ENCODE data around the gene TALDO1.

The TALDO1 gene

DNA sequence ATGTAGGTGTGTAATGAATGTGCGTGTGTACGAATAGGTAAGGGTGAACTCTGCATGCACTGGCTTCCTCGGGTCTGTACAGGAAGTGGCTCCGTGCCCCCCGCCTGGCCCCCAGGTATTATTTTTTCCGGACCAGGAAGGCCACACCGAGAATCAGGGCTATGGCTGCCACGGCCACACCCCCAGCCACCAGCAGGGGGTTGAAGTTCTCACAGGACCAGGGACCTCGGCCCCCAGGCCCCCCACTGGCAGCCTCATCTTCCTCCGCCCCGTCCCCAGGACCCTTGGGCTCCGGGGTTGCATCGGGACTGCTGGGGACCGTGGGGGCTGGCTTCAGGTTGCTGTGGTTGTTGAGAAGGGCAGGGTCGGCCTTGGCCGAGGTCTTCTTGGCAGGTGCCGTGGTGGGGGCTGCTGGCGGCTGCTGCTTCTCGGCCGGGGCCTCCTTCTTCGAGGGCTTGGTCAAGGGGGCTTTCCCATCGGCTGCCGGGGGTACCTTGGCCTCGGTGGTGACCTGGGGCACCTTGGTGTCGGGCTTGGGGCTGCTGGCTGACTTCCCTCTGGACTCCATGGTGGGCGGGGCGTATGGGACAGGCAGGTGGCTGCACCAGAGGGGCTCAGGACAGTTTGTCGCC, 40.9 kb downstream of the TALDO1 start:
- DNase-seq (ENCODE audit: low spot score) = no peak

GRCh38 chr11:788953-789940, 42.0 kb downstream of the TALDO1 start:
- no peak for DNase-seq (ENCODE audit: low spot score)

- DNase-seq (ENCODE audit: low spot score) = no peak
Measured at GRCh38 chr11:789943-790342, 42.7 kb downstream of the TALDO1 start, which contains the start of gene CEND1. Gene CEND1 (minus strand): TSS chr11:790090. CDS start chr11:788576, 1,514 bp downstream.

DNA sequence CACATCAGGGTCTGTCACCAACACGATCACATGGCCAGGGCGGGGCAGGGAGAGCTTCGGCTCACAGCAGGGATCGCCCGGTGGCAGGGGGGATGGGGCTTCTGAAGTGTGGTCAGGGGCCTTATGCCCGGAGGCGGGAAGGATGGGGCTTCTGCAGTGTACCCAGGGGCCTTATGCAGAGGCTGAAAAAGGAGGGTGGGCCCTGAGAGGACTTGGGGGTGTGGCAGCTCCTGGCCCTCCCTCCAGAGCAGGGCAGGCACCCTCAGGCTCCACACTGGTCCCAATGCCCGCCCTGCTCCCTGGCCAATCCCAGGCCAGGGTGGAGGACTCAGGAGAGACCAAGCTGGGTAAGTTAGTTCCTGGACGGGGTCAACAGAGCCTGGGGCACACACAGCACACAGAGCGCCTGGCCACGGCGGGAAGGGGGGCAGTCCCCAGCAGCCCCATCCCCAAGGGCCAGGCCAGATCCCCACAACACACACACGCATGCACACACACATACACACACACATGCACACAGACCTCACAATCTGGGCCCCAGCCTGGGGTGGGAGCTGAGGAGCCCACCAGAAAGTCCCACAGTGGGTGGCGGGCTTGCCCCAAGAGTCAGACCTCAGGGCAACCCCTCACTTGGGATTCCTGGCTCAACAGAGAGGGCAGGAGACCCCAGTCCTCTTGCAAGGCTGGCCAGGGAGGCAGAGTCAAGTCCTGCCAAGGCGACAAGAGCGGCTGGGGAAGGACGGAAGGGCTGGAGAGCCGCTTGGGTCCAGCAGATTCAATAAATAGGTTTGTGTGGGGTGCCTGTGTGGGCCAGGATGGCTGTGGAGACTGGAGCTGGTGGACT, 43.7 kb downstream of the TALDO1 start:
- DNase-seq (ENCODE audit: low spot score) = no peak

GRCh38 chr11:791658-792534, 44.6 kb downstream of the TALDO1 start:
- DNase-seq (ENCODE audit: low spot score) = no peak

- DNase-seq (ENCODE audit: low spot score) = no peak
Measured at GRCh38 chr11:792535-792821, 45.2 kb downstream of the TALDO1 start.

GRCh38 chr11:792873-793272, 45.6 kb downstream of the TALDO1 start:
- DNase-seq (ENCODE audit: low spot score) = no peak

GRCh38 chr11:793556-793955, 46.3 kb downstream of the TALDO1 start:
- no peak for DNase-seq (ENCODE audit: low spot score)

DNA sequence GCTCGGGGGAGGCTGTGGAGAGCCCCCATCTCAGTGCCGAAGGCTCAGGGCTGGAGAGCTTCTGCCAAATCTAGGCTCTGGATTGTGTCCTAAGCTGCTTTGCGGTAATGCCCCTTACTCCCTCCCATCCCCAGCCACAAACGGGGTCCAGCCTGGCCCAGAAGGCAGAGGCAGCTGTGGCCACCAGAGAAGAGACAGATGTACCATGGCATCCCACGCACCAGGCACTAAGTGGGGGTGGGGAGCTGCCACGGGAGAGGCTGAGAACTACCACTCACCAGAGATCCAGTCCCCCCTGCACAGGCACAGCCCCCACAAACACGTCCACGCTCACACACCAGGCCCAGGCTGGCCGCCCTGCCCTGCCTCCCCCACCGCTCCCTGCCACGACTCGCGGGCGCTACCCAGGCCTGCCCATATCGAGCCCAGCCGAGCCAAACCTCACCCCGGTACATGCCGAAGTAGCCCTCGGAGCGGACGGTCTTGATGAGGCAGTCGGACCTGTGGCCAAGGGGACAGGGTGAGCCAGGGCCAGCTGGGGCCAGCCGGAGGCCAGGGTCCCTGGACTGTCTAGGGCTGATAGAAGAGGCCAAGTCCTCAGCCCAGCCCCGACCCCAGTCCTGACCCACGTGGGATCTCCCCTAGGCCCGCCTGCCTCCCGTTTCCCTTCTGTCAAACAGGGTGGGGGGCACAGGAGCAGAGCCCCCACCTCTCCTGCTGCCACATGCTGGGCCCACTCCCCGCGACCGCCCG, 46.9 kb downstream of the TALDO1 start:
- DNase-seq (ENCODE audit: low spot score) = no peak

DNA sequence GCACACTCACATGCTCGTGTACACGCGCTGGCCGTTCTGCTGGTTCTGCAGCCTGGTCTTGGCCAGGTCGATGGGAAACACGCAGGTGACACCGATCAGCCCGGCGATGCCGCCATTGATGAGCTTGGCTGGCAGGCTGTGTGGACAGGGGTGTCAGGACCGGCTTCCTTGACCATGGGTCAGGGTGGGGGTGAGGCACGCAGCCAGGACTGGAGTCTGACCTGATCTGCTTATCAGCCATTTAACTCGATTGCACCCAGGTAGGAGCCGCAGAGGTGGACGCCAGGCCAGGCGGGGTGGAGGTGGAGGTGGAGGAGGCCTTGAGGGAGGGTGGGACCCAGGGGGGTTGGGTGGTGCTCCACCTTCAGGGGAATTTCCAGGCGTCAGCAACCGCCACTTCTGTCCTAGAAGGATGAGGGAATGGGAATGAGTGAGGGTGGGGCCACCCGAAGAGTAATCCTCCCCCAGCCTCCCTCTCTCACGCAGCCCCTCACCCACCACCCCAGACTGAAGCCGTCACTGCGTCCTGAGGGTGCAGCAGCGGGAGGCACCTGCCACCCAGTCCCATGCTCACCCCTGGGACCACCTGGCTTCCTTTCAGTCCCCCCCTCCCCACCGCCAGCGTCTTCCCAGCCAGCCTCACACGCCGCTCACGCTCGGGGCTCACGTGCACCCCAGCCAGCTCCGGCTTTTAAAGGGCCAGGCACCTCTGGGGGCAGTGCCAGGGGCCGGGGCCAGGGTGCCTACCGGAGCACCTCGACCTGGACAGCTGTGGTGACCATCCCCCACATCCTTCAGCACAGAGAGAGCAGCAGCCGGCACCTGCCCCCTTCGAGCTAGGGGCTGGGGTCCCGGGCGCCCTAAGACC, 47.7 kb downstream of the TALDO1 start:
- DNase-seq (ENCODE audit: low spot score) = no peak

- DNase-seq (ENCODE audit: low spot score) = peak; percentile 89
Measured at GRCh38 chr11:795634-796564, 48.6 kb downstream of the TALDO1 start.

DNA sequence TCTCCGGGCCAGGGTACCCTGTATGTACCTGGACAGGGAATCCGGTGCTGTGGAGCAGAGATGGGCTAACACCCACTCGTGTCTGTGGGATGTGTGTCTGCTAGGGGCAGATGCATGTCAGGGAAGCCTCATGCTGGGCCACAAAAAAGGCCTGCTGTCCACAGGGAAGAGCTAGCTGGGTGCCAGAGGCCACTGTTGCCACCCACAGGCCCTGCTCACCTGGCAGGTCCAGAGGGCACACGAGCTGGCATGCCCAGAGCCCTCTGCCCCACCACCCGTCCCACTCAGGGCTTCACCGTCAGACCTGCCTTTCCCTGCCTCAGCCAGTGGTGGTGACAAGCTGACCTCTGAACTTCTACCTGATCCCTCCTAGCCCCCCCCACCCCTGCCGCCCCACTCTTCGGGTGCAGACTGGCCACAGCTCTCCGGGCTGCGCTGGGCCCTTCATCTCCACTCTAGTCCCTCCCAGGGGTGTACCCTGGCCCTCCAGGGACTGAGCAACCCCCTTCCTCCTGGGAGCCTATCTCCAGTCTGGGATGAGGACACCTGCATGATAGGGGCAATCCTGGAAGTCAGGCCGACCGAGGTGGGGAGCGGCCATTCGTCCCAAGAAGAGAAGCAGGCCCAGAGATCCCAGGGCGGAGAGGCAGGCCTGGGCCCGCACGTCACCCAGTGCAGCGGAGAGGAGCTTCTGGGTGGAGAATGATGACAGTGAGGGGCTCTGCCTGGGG, 49.5 kb downstream of the TALDO1 start:
- no peak for DNase-seq (ENCODE audit: low spot score)

DNA sequence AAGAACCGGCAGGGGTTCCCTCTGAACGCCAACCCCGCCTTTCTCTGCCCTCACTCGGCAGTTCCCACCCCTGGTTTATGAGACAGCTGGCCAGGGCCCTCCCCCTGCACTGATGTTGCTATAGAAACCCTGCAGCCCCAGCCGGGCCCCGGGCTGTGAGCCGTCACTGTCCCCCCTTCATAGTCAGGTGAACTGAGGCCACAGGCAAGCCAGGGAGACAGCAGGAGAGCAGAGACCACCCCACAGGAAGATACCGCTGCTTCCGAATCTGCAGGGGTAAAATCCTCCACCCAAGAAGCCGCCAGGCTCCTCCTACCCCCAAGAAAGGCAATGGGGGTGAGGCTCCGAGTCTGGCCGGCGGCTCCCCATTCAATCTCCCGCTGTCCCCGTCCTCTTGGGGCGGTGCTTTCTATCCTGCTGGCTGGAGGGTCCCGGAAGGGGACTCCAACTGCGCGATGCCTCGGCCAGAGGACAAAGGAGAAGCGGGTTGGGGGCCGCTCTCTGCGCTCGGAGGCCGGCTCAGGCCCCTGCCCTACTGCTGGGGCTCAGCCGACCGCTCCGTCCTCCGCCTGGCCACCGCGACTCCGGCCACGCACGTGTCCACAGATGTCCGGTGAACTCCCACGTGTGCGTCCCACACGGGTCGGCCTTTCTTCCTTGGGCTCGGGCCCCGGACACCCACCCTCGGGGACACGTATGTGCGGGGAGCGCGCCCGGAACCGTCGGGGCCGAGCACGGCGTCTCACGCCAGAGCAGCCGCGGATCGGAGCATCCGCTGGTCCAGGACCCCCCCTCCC, 50.2 kb downstream of the TALDO1 start:
- DNase-seq (ENCODE audit: low spot score) = peak; percentile 92

DNA sequence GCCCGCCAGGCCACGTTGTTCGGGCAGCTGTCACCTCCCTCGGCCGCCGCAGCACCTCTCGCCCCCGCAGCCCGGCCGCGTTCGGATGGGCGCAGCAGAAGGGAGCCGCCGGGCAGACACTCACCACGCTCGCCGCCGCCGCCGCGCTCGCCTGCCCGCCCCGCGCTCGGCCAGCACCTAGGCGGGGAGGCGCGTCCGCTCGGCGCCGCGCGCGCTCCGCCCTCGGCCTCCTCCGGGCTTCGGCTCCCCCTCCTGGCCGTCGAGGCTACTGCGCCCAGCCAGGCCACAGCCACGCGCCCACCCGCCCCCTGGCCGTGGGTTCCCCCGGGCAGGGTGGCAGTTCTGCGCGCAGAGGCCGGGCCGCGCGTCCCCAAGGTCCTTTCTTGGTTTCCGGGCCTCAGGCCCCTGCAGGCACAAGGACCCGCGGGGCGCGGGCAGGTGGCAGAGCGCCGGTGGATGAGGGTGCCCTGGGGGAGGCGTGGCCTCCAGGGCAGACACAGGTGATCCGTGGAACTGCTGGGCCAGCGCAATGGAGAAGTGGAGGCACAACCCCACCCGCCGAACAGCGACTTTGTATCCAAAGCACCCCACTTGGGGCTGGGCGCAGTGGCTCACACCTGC, 50.9 kb downstream of the TALDO1 start, which contains the start of gene SLC25A22:
Gene SLC25A22, minus strand, starts transcription at position 189 of the 621 bp plus-strand sequence. CDS start 3,275 bp downstream, outside the sequence.
- peak; percentile 90 for DNase-seq (ENCODE audit: low spot score)

DNA sequence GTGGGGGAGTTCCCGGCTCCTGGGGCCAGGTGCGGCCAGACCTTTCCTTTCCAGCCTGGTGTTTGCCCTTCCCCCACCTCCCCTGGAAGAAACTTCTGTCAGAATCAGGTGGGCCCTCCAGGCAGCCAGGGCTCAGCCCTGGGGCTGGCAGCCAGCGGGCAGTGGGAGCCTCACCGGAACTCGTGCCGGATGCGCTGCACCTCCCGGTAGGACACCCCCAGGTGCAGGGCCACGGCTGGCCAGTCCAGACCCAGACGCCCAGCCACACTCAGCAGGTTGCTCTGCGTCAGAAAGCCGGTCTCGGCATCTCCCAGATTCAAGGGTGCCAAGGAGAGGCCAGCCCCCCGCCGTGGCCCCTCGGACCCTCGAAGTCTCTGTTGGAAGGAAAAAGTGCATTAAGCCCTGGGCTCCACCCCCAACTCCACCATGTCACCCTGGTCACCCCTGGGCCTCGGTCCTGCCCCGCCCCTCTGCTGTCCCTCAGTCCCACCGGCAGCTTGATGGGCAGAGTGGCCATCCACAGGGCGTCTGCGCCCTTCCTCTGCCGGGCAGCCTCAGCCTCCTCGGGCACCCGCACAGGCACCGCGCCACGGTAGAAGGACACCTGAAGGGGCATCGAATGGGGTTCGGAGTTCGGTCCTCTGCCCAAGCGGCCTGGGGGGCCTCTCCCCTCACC, 52.5 kb downstream of the TALDO1 start:
- DNase-seq (ENCODE audit: low spot score) = no peak

- no peak for DNase-seq (ENCODE audit: low spot score)
Measured at GRCh38 chr11:800473-800872, 53.2 kb downstream of the TALDO1 start.

Data from left forelimb (tissue), 1 donor.